ENCODE results near the gene CADM2. TPM values are rescaled to one million over a fixed set of nuclear protein-coding genes. Genes with fewer than 3 reads are reported as not detected.

The CADM2 gene
- total RNA-seq, 1 experiment from 2014 or later = 3.7 TPM

DNA sequence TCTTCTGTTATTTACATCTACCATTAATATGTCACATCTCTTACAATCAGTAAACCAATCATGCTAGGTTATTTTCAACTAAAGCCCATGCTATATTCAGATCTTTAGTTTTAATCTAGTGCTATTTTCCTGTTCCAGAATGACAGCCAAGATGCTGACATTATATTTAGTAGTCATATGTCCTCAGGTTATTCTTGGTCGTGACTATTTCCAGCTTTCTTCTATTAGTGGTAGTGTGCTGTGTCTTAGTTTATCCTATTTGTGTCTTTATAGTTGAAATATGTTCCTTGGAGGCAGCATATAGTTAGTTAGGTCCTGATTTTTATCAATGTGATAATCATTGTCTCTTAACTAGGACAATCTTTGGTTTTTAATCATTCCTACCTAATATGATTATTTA, 566.5 kb downstream of the CADM2 start:
- CTCF ChIA-PET = no interaction called here
- Histone ChIP-seq H3K4me3 (ENCODE audit: low read depth, low read length, poor library complexity, severe bottlenecking) (no peak overlapping the region), H3K36me3 (ENCODE audit: insufficient read depth, low read length, poor library complexity, severe bottlenecking) (no peaks in the 10 kb centered on the region), H3K9me3 (ENCODE audit: low read depth, low read length, poor library complexity, severe bottlenecking) (no peaks in the 10 kb centered on the region), H3K27ac (ENCODE audit: low read depth, low read length, poor library complexity, severe bottlenecking) (no peak overlapping the region), H3K27me3 (replicated peaks; ENCODE audit: insufficient read depth, low read depth, low read length, poor library complexity) (no peaks in the 10 kb centered on the region), H3K4me1 (ENCODE audit: insufficient read depth, low read length, poor library complexity, severe bottlenecking) (no peaks in the 10 kb centered on the region)
- TF ChIP-seq EZH2 (IDR thresholded peaks at IDR 0.05; ENCODE audit: borderline replicate concordance, low read depth, low read length, poor library complexity, severe bottlenecking) = no peak
- TF ChIP-seq, protein P1, sequence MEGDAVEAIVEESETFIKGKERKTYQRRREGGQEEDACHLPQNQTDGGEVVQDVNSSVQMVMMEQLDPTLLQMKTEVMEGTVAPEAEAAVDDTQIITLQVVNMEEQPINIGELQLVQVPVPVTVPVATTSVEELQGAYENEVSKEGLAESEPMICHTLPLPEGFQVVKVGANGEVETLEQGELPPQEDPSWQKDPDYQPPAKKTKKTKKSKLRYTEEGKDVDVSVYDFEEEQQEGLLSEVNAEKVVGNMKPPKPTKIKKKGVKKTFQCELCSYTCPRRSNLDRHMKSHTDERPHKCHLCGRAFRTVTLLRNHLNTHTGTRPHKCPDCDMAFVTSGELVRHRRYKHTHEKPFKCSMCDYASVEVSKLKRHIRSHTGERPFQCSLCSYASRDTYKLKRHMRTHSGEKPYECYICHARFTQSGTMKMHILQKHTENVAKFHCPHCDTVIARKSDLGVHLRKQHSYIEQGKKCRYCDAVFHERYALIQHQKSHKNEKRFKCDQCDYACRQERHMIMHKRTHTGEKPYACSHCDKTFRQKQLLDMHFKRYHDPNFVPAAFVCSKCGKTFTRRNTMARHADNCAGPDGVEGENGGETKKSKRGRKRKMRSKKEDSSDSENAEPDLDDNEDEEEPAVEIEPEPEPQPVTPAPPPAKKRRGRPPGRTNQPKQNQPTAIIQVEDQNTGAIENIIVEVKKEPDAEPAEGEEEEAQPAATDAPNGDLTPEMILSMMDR (conservative IDR thresholded peaks at IDR 0.05; ENCODE audit: low read depth, low read length) = no peak
- intact Hi-C loops (cut with micrococcal nuclease; ENCODE audit: unreplicated experiment) = no loop called here
- POLR2A ChIA-PET (ENCODE audit: low non-redundant PET) = no interaction called here
- no TSS peak for BruUV-seq (replicated peaks)
- DNase-seq (ENCODE audit: low spot score) = no peak

DNA sequence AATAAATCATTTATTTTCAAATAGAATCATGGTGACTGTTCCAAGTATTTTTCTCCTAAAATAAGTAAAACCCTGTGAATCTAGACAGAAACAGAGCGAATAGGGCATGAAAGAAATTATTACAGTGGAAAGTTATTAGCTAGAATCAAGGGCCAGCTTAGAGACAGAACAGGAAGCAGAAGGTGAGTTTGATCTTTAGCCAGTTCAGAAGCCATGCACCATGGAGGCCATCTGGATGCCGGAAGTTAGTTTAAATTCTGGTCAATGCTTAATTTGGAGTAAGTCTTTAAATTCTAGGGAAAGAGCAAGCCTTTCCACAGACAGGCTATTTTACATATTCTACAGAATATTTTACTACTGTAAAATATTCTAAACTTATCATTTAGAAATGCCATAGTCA, 574.8 kb downstream of the CADM2 start:
- ChIA-PET POLR2A (ENCODE audit: low non-redundant PET) (no interaction called here), CTCF (no interaction called here)
- no peak overlapping the region for H3K27ac ChIP-seq (ENCODE audit: low read depth, low read length, poor library complexity, severe bottlenecking)
- no peaks in the 10 kb centered on the region for H3K4me1 ChIP-seq (ENCODE audit: insufficient read depth, low read length, poor library complexity, severe bottlenecking)
- no peaks in the 10 kb centered on the region for H3K27me3 ChIP-seq (replicated peaks; ENCODE audit: insufficient read depth, low read depth, low read length, poor library complexity)
- no peaks in the 10 kb centered on the region for H3K36me3 ChIP-seq (ENCODE audit: insufficient read depth, low read length, poor library complexity, severe bottlenecking)
- no peaks in the 10 kb centered on the region for H3K9me3 ChIP-seq (ENCODE audit: low read depth, low read length, poor library complexity, severe bottlenecking)
- TF ChIP-seq, protein P1 (conservative IDR thresholded peaks at IDR 0.05; ENCODE audit: low read depth, low read length) = no peak
- TF ChIP-seq EZH2 (IDR thresholded peaks at IDR 0.05; ENCODE audit: borderline replicate concordance, low read depth, low read length, poor library complexity, severe bottlenecking) = no peak
- intact Hi-C loops (cut with micrococcal nuclease; ENCODE audit: unreplicated experiment) = no loop called here
- no TSS peak for BruUV-seq (replicated peaks)
- H3K4me3 ChIP-seq (ENCODE audit: low read depth, low read length, poor library complexity, severe bottlenecking) = no peak overlapping the region
- no peak for DNase-seq (ENCODE audit: low spot score)

- CTCF ChIA-PET = no interaction called here
- intact Hi-C loops (cut with micrococcal nuclease; ENCODE audit: unreplicated experiment) = no loop called here
- no peaks in the 10 kb centered on the region for H3K27me3 ChIP-seq (replicated peaks; ENCODE audit: insufficient read depth, low read depth, low read length, poor library complexity)
- no peak for DNase-seq (ENCODE audit: low spot score)
- BruUV-seq (replicated peaks) = no TSS peak
- POLR2A ChIA-PET (ENCODE audit: low non-redundant PET) = no interaction called here
- H3K36me3 ChIP-seq (ENCODE audit: insufficient read depth, low read length, poor library complexity, severe bottlenecking) = no peaks in the 10 kb centered on the region
- H3K9me3 ChIP-seq (ENCODE audit: low read depth, low read length, poor library complexity, severe bottlenecking) = no peaks in the 10 kb centered on the region
- TF ChIP-seq EZH2 (IDR thresholded peaks at IDR 0.05; ENCODE audit: borderline replicate concordance, low read depth, low read length, poor library complexity, severe bottlenecking) = no peak
- H3K4me1 ChIP-seq (ENCODE audit: insufficient read depth, low read length, poor library complexity, severe bottlenecking) = no peaks in the 10 kb centered on the region
- H3K4me3 ChIP-seq (ENCODE audit: low read depth, low read length, poor library complexity, severe bottlenecking) = no peak overlapping the region
- no peak overlapping the region for H3K27ac ChIP-seq (ENCODE audit: low read depth, low read length, poor library complexity, severe bottlenecking)
Measured at GRCh38 chr3:85535517-85535916, 576.7 kb downstream of the CADM2 start.

- no peaks in the 10 kb centered on the region for H3K27me3 ChIP-seq (replicated peaks; ENCODE audit: insufficient read depth, low read depth, low read length, poor library complexity)
- BruUV-seq (replicated peaks) = no TSS peak
- ChIA-PET POLR2A (ENCODE audit: low non-redundant PET) (no interaction called here), CTCF (no interaction called here)
- no peak overlapping the region for H3K27ac ChIP-seq (ENCODE audit: low read depth, low read length, poor library complexity, severe bottlenecking)
- no peaks in the 10 kb centered on the region for H3K4me1 ChIP-seq (ENCODE audit: insufficient read depth, low read length, poor library complexity, severe bottlenecking)
- no peak for DNase-seq (ENCODE audit: low spot score)
- H3K36me3 ChIP-seq (ENCODE audit: insufficient read depth, low read length, poor library complexity, severe bottlenecking) = no peaks in the 10 kb centered on the region
- intact Hi-C loops (cut with micrococcal nuclease; ENCODE audit: unreplicated experiment) = no loop called here
- TF ChIP-seq, protein P1 (conservative IDR thresholded peaks at IDR 0.05; ENCODE audit: low read depth, low read length) = no peak
- TF ChIP-seq EZH2 (IDR thresholded peaks at IDR 0.05; ENCODE audit: borderline replicate concordance, low read depth, low read length, poor library complexity, severe bottlenecking) = no peak
- H3K9me3 ChIP-seq (ENCODE audit: low read depth, low read length, poor library complexity, severe bottlenecking) = no peaks in the 10 kb centered on the region
- no peak overlapping the region for H3K4me3 ChIP-seq (ENCODE audit: low read depth, low read length, poor library complexity, severe bottlenecking)
Measured at GRCh38 chr3:85539232-85539631, 580.4 kb downstream of the CADM2 start.

Measured in A673 (cell line).